Measurements from ENCODE around the gene CADPS.

The CADPS gene

DNA sequence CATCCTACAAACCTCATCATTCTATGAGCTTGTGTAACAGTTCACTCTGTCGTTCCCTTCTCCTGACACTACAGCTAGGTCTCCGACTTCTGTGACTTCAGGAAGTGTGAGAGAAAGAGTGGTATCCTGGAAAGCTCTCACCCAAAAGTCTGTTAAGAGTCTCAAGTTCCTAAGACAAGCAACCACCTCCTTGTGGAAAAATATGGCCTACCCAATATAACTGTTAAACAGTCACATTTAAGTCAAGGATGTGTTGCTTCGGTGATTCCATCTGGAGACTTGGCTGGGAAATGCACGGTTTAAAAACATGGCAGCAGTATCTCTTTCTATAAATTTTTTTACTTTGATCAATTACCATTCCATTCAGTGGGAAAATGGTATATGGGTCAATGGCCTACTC is 515.7 kb downstream of the CADPS start:
- no peak overlapping the region for H3K4me3 ChIP-seq (ENCODE audit: low read depth, low read length)
- TF ChIP-seq, protein P1, sequence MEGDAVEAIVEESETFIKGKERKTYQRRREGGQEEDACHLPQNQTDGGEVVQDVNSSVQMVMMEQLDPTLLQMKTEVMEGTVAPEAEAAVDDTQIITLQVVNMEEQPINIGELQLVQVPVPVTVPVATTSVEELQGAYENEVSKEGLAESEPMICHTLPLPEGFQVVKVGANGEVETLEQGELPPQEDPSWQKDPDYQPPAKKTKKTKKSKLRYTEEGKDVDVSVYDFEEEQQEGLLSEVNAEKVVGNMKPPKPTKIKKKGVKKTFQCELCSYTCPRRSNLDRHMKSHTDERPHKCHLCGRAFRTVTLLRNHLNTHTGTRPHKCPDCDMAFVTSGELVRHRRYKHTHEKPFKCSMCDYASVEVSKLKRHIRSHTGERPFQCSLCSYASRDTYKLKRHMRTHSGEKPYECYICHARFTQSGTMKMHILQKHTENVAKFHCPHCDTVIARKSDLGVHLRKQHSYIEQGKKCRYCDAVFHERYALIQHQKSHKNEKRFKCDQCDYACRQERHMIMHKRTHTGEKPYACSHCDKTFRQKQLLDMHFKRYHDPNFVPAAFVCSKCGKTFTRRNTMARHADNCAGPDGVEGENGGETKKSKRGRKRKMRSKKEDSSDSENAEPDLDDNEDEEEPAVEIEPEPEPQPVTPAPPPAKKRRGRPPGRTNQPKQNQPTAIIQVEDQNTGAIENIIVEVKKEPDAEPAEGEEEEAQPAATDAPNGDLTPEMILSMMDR (IDR thresholded peaks at IDR 0.05; ENCODE audit: low read depth, low read length, missing control alignments): no peak
- DNase-seq (ENCODE audit: low read depth): no peak

DNA sequence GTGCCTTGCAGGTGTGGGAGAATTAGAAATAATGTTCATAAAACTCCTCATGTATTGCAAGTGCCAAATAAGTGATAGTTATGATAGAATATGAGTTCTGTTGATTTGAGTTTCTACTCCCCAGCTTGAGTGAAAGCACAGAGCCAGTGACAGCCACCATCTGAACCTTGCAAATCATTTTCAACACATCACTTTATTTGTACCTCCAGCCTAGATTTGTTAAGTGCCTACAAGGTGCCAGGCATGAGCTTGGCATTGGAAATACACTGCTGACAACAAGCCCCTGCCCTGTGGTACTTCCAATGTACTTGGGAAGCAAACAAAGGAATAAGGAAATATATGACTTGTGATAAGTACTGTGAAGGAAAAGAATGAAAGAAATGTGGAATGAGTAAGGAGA is 518.9 kb downstream of the CADPS start:
- DNase-seq (ENCODE audit: low read depth): no peak
- H3K4me3 ChIP-seq (ENCODE audit: low read depth, low read length): no peak overlapping the region
- TF ChIP-seq, protein P1 (IDR thresholded peaks at IDR 0.05; ENCODE audit: low read depth, low read length, missing control alignments): no peak

DNA sequence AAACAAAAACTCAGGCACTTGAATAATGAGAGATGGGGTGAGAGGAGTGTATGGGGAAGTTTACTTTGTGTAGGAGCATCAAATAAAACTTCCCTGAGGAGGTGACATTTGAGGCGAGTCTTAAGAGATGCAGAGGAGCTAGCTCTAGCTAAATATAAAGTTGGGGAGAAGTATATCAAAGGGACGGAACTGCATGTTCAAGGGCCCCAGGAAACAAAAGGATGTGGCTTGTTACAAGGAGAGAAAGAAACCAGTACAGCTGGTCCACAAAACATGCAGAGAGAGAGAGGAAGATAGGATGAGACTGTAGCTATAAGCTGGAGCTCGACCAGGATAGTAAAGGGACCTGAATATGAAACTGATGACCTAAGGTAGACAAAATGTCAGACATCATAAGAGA is 519.5 kb downstream of the CADPS start:
- no peak overlapping the region for H3K4me3 ChIP-seq (ENCODE audit: low read depth, low read length)
- TF ChIP-seq, protein P1 (IDR thresholded peaks at IDR 0.05; ENCODE audit: low read depth, low read length, missing control alignments): no peak
- no peak for DNase-seq (ENCODE audit: low read depth)

Measured in GM12864 (cell line).